Lower lobe of right lung (tissue), 2 donors: Measurements from ENCODE around the gene F5. TPM values are rescaled to one million over a fixed set of nuclear protein-coding genes. Genes with fewer than 3 reads are reported as not detected.

Experiments used
- ATAC-seq, 2 donors: fragments of 200-7000 bp; cut with Tn5 transposase; one replicate each; pipeline ENCODE4 v1.9.1; 2020 to 2022; ENCODE audit warnings: mild to moderate bottlenecking in 2 of 2, moderate library complexity in 2 of 2
- DNase-seq: peaks from one replicate; pipeline ENCODE4 v3.0.0-alpha.2; 2020
- H3K27ac ChIP-seq: fragments of 200-600 bp; one replicate; pipeline ENCODE4 v1.8.0; 2022
- H3K27me3 ChIP-seq: fragments of 200-600 bp; one replicate; pipeline ENCODE4 v1.8.0; 2022; ENCODE audit warnings: low read depth
- H3K36me3 ChIP-seq: fragments of 200-600 bp; one replicate; pipeline ENCODE4 v1.8.0; 2022; ENCODE audit warnings: mild to moderate bottlenecking
- H3K4me1 ChIP-seq: fragments of 200-600 bp; one replicate; pipeline ENCODE4 v1.8.0; 2022
- H3K4me3 ChIP-seq: fragments of 200-600 bp; one replicate; pipeline ENCODE4 v1.8.0; 2022; ENCODE audit warnings: mild to moderate bottlenecking
- H3K9me3 ChIP-seq: fragments of 200-600 bp; one replicate; pipeline ENCODE4 v1.8.0; 2022
- intact Hi-C: fragments of 100-400 bp; cut with DNase I; formaldehyde crosslinking; loops from one replicate; pipeline ENCODE4 v1.11.0; 2022
- long read RNA-seq: library from polyadenylated mRNA; unstranded; transcript quantifications from one replicate; pipeline ENCODE4 v2.0.0, GENCODE V29; 2021
- total RNA-seq: library from RNA; stranded (reverse); fragmentation: NEBNext Ultra II Directional; extraction: Animal tissue kit (Norgen Biotek cat#: 25700); gene quantifications from one replicate; pipeline ENCODE4 v1.2.1, GENCODE V29; 2021
- TF ChIP-seq, protein P1 (sequence below): fragments of 200-600 bp; IDR thresholded peaks from one replicate; pipeline ENCODE4 v1.8.0; 2022; ENCODE audit warnings: antibody characterized with exemption, mild to moderate bottlenecking
- donor health status: DM: no; HTN: yes; CAD: no; lungs with severe emphysema.

The F5 gene
- total RNA-seq, result 4.2 TPM
- long read RNA-seq, partial matches to known transcripts, result 1 of 2 reads
- long read RNA-seq, other reads (novel, unspliced or antisense), result 1 of 2 reads

DNA sequence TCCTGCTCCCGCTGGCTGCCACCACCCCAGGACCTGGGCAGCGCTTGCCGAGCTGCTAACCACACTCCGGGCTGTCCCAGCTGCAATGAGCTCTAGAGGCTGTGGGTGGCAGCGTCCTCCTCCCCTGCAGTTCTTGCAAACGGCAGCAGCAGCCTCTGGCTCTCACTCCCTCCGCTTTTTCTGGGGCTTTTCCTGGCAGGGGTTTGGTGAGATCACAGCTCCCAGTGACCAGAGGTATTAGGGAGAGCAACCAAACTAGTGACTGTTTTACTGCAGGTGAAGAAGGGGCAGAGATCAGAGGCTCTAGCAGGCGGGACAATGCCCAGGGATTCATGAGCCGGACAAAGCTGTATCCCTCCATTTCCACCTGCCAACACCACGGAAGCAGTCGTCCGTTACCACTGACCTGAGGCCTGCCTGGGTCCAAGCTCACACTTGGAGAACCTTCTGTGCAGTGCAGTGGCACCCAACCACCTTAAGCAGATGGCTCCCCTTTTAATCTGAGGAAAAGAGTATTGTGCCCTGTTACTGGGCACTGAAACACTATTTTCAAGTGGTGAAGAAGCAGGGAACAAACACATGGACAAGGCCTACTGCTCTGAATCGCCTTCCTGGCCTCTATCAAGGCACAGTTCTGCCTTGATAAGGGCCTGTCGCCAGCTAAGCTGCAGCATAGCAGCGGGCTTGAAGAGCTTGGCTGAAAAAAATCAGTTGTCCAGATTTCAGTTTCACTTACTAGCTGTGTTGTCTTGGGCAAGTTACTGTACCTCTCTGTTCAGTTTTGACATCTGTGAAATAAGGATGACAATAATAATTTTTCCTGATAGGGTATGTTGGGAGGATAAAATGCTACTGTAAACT, at the start of gene F5:
TSS of gene F5 (minus strand) at position 87 of the 861 bp plus-strand sequence. CDS start 95 bp downstream, outside the sequence.
- Histone ChIP-seq H3K4me1 (peaks cover 14% of the 10 kb centered on the region), H3K4me3 (peak within 1 kb of the TSS; percentile 34), H3K27ac (no peak within 1 kb of the TSS), H3K27me3 (no peaks in the 10 kb centered on the region), H3K9me3 (no peaks in the 10 kb centered on the region), H3K36me3 (no peaks in the 10 kb centered on the region)
- peak; percentile 86 for DNase-seq
- intact Hi-C loops, result no loop called here
- peak; percentile 95 to 96 for ATAC-seq
- TF ChIP-seq, protein P1, sequence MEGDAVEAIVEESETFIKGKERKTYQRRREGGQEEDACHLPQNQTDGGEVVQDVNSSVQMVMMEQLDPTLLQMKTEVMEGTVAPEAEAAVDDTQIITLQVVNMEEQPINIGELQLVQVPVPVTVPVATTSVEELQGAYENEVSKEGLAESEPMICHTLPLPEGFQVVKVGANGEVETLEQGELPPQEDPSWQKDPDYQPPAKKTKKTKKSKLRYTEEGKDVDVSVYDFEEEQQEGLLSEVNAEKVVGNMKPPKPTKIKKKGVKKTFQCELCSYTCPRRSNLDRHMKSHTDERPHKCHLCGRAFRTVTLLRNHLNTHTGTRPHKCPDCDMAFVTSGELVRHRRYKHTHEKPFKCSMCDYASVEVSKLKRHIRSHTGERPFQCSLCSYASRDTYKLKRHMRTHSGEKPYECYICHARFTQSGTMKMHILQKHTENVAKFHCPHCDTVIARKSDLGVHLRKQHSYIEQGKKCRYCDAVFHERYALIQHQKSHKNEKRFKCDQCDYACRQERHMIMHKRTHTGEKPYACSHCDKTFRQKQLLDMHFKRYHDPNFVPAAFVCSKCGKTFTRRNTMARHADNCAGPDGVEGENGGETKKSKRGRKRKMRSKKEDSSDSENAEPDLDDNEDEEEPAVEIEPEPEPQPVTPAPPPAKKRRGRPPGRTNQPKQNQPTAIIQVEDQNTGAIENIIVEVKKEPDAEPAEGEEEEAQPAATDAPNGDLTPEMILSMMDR, result peak; percentile 61

DNA sequence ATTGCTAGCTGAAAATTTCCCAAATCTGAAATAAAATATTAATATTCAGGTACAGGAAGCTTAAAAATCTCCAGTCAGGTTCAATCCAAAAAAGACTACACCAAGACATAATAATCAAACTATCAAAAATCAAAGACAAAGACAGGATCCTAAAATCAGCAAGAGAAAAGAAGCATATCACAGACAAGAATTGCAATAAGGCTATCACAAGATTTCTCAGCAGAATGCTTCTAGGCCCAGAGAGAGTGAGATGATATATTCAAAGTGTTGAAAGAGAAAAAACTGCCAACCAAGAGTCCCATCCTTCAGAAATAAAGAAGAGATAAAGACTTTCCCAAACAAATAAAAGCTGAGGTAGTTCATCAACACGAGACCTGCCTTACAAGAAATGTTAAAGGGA, 48.6 kb upstream of the F5 start:
- ATAC-seq, result no peak
- TF ChIP-seq, protein P1, result no peak

DNA sequence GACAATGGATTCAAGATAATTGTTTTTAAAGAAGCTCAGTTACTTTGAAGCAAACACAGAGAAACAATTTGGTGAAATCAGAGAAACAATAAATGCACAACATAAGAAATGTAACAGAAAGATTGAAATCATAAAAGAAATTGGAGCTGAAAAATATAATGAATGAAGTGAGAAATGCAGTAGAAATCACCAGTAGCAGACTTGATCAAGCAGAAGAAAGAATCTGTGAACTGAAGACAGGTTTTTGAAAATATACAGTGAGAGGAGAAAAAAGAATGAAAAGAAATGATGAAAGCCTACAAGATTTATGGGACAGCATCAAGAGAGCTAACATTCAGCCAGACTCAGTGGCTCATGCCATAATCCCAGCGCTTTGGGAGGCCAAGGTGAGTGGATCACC, 47.9 kb upstream of the F5 start:
- ATAC-seq, result no peak
- Histone ChIP-seq H3K27ac (no peak overlapping the region), H3K36me3 (no peaks in the 10 kb centered on the region), H3K9me3 (peaks cover 18% of the 10 kb centered on the region), H3K27me3 (no peaks in the 10 kb centered on the region), H3K4me3 (no peak overlapping the region), H3K4me1 (peaks cover 12% of the 10 kb centered on the region)
- TF ChIP-seq, protein P1, result no peak
- intact Hi-C loops, result no loop called here
- no peak for DNase-seq

More for the DNA sequence above, 48.6 kb upstream of the F5 start:
- no peak for DNase-seq
- Histone ChIP-seq H3K27ac (no peak overlapping the region), H3K27me3 (no peaks in the 10 kb centered on the region), H3K4me3 (no peak overlapping the region), H3K4me1 (peaks cover 9% of the 10 kb centered on the region), H3K36me3 (no peaks in the 10 kb centered on the region), H3K9me3 (peaks cover 18% of the 10 kb centered on the region)
- intact Hi-C loops, result no loop called here

DNA sequence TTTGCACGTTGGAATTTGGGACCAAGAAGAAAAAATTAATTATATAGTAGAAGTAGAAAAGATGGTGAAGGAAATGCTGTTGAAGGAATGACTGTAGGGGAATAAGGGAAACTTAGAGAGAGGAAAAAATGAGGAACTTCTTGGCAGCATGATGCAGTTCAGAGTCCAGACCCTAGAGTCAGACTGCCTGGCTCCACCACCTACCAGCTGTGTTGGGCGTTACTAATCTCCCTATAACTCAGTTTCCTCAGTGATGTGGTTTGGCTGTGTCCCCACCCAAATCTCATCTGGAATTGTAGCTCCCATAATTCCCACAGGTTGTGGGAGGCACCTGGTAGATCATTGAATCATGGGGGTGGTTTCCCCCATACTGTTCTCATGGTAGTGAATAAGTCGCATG, 45.0 kb upstream of the F5 start:
- peaks cover 12% of the 10 kb centered on the region for H3K4me1 ChIP-seq
- TF ChIP-seq, protein P1, result no peak
- DNase-seq (no peak), ATAC-seq (no peak)
- no peak overlapping the region for H3K27ac ChIP-seq
- H3K9me3 ChIP-seq, result peaks cover 18% of the 10 kb centered on the region
- intact Hi-C loops, result no loop called here
- no peak overlapping the region for H3K4me3 ChIP-seq
- no peaks in the 10 kb centered on the region for H3K36me3 ChIP-seq
- no peaks in the 10 kb centered on the region for H3K27me3 ChIP-seq

DNA sequence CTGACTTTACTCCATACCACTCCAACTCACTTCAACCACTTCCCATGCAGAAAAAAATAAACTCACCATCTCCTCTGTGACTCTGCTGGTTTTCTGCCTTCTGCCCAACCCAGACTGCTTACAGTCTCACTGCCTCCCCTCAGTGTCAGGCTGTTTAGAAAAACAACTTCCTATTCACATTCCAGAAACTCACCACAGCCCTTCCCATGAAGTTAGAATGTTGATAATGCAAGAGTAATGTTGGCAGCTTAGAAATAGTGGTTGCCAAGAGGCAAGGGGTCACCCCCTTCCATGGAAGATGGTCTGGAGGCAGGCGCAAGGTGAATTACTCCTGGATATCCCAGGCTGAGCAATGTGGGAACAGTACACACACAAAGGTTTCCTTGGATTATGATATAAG, 43.7 kb upstream of the F5 start, which contains the start of gene SELP:
TSS of gene SELP (minus strand) at position 119 of the 400 bp plus-strand sequence. CDS start at position 69, 50 bp downstream.
- Histone ChIP-seq H3K4me3 (peak within 1 kb of the TSS; percentile 28), H3K27me3 (no peaks in the 10 kb centered on the region), H3K9me3 (peaks cover 17% of the 10 kb centered on the region), H3K36me3 (no peaks in the 10 kb centered on the region), H3K4me1 (peaks cover 12% of the 10 kb centered on the region), H3K27ac (no peak within 1 kb of the TSS)
- DNase-seq (no peak), ATAC-seq (peak in 1 of 2 donors; percentile 35)
- intact Hi-C loops, result no loop called here
- TF ChIP-seq, protein P1, result no peak
